HepG2 (cell line): ENCODE data around the gene PHF2. TPM values are rescaled to one million over a fixed set of nuclear protein-coding genes. Genes with fewer than 3 reads are reported as not detected.

Experiments used
- ATAC-seq: fragments of 200-7000 bp; cut with Tn5 transposase; 3 replicates; pipeline ENCODE4 v1.9.1; 2020; ENCODE audit warnings: mild to moderate bottlenecking, moderate library complexity
- BruUV-seq: library from RNA; stranded (reverse); fragments of 400-500 nt; replicated peaks from 2 replicates; lab custom pipeline; 2021; lab: Mats Ljungman, UMichigan
- CTCF ChIA-PET: fragments of 300-600 bp; formaldehyde crosslinking; extraction: SDS; loops from one replicate; lab custom pipeline; 2021; ENCODE audit warnings: low total read pairs, inconsistent platforms, low intra/inter-chr PET ratio; lab: Yijun Ruan, JAX
- POLR2A ChIA-PET: fragments of 350-600 bp; sonication (Branson Sonifier 250); formaldehyde crosslinking; loops from one replicate; lab custom pipeline; 2020; ENCODE audit warnings: antibody characterized with exemption, inconsistent platforms; lab: Yijun Ruan, JAX
- DNase-seq: peaks from one replicate; pipeline ENCODE4 v3.0.0-alpha.2; 2015; ENCODE audit warnings: low spot score
- FAIRE-seq: peaks from 3 replicates; lab custom pipeline; 2011; peaks lifted over from hg19 to GRCh38; lab: Jason Lieb, UNC
- H2AFZ ChIP-seq: one replicate; pipeline ENCODE4 v1.6.1; 2011; ENCODE audit warnings: low read length, inconsistent platforms
- H3K27ac ChIP-seq: fragments of 300-600 bp; 3 replicates; pipeline ENCODE4 v1.8.0; 2011; ENCODE audit warnings: mixed run types, mild to moderate bottlenecking, mixed read lengths, low read length, inconsistent platforms; ENCODE audit not compliant: insufficient read depth; ENCODE audit errors: extremely low read length
- H3K27me3 ChIP-seq, 2 experiments: fragments of 200-600 bp in 1 of 2; 2 replicates in 1 of 2; 3 replicates in 1 of 2; pipeline versions ENCODE4 v1.6.0 to v1.8.0; 2011; ENCODE audit warnings: low read length in 2 of 2, mild to moderate bottlenecking in 2 of 2, moderate library complexity in 2 of 2, inconsistent platforms in 1 of 2; ENCODE audit not compliant: insufficient read depth in 2 of 2, control insufficient read depth in 1 of 2
- H3K36me3 ChIP-seq, 2 experiments: fragments of 200-600 bp in 1 of 2; replicated peaks in 1 of 2; 2 replicates in 1 of 2; 3 replicates in 1 of 2; pipeline versions ENCODE4 v1.5.1 to v1.8.0; 2011; ENCODE audit warnings: low read length in 2 of 2, inconsistent platforms in 1 of 2; ENCODE audit not compliant: insufficient read depth in 2 of 2, control insufficient read depth in 1 of 2
- H3K4me1 ChIP-seq: 2 replicates; pipeline ENCODE4 v1.5.1; 2012; ENCODE audit warnings: low read length, inconsistent platforms; ENCODE audit not compliant: insufficient read depth
- H3K4me2 ChIP-seq: 2 replicates; pipeline ENCODE4 v1.6.0; 2011; ENCODE audit warnings: low read depth, low read length, inconsistent platforms
- H3K4me3 ChIP-seq, 3 experiments: fragments of 200-600 bp in 1 of 3; sonication (generic), shearing (Covaris generic) in 1 of 3; replicated peaks in 1 of 3; 2 replicates each; pipeline ENCODE4 v1.5.1; 2011 to 2016; ENCODE audit warnings: low read length in 3 of 3, inconsistent platforms in 2 of 3, low read depth in 2 of 3, mild to moderate bottlenecking in 2 of 3, control low read depth in 1 of 3, mixed read lengths in 1 of 3; ENCODE audit not compliant: insufficient read depth in 1 of 3
- H3K79me2 ChIP-seq: one replicate; pipeline ENCODE4 v1.6.1; 2011; ENCODE audit warnings: low read length, inconsistent platforms; ENCODE audit not compliant: insufficient read depth
- H3K9ac ChIP-seq: 2 replicates; pipeline ENCODE4 v1.6.0; 2011; ENCODE audit warnings: mild to moderate bottlenecking, low read depth, low read length, inconsistent platforms; ENCODE audit not compliant: insufficient read depth
- H3K9me3 ChIP-seq: 2 replicates; pipeline ENCODE4 v1.5.1; 2012; ENCODE audit warnings: mild to moderate bottlenecking, low read length
- H4K20me1 ChIP-seq: 2 replicates; pipeline ENCODE4 v1.6.0; 2011; ENCODE audit warnings: inconsistent platforms, mild to moderate bottlenecking, low read length, moderate library complexity; ENCODE audit not compliant: insufficient read depth
- CC2D1A ChIP-seq: sonication (generic); formaldehyde crosslinking; IDR thresholded peaks from 2 replicates; pipeline ENCODE4 v1.8.1; 2023; ENCODE audit warnings: mild to moderate bottlenecking, missing genetic modification reagents
- KLF16 ChIP-seq, 2 experiments: sonication (generic) in 1 of 2; formaldehyde crosslinking in 1 of 2; IDR thresholded peaks; 2 replicates each; pipeline versions ENCODE4 v1.6.1 to v1.8.0; 2016 to 2023; ENCODE audit warnings: missing genetic modification reagents in 2 of 2, missing compliant biosample characterization in 1 of 2
- NR2F1 ChIP-seq, 2 experiments: fragments of 450-650 bp in 1 of 2; formaldehyde crosslinking in 1 of 2; IDR thresholded peaks; 2 replicates each; pipeline versions ENCODE4 v1.5.0 to v1.6.1; 2016 to 2020; ENCODE audit warnings: mild to moderate bottlenecking in 1 of 2, missing compliant biosample characterization in 1 of 2, missing genetic modification reagents in 1 of 2, moderate library complexity in 1 of 2
- RNF2 ChIP-seq: fragments of 450-650 bp; conservative IDR thresholded peaks from 2 replicates; pipeline ENCODE4 v1.6.1; 2016; ENCODE audit warnings: low read depth
- SAP130 ChIP-seq: IDR thresholded peaks from 2 replicates; pipeline ENCODE4 v1.6.1; 2016; ENCODE audit warnings: low read depth
- STAT5B ChIP-seq: sonication (generic); formaldehyde crosslinking; IDR thresholded peaks from 2 replicates; pipeline ENCODE4 v1.4.0; 2020; ENCODE audit warnings: missing genetic modification reagents
- TBX2 ChIP-seq: sonication (generic); formaldehyde crosslinking; IDR thresholded peaks from 2 replicates; pipeline ENCODE4 v1.5.0; 2020; ENCODE audit warnings: missing genetic modification reagents, mild to moderate bottlenecking, borderline replicate concordance
- TEAD3 ChIP-seq: optimal IDR thresholded peaks from 2 replicates; pipeline ENCODE3; 2016; ENCODE audit warnings: borderline replicate concordance
- YEATS4 ChIP-seq: sonication (generic); formaldehyde crosslinking; IDR thresholded peaks from 2 replicates; pipeline ENCODE4 v1.4.0; 2020; ENCODE audit warnings: missing genetic modification reagents, borderline replicate concordance
- ZNF331 ChIP-seq: sonication (generic); formaldehyde crosslinking; IDR thresholded peaks from 2 replicates; pipeline ENCODE4 v1.4.0; 2020; ENCODE audit warnings: missing genetic modification reagents
- ZNF556 ChIP-seq: sonication (generic); formaldehyde crosslinking; IDR thresholded peaks from 2 replicates; pipeline ENCODE4 v1.4.0; 2020; ENCODE audit warnings: mild to moderate bottlenecking, missing genetic modification reagents, borderline replicate concordance
- WGBS: methylation state at CpG from one replicate; pipeline ENCODE4 v1.1.6; 2017; ENCODE audit warnings: low lambda C conversion rate; 5-methylcytosine and 5-hydroxymethylcytosine counted together
- in situ Hi-C: cut with HindIII; loops from 2 replicates; pipeline ENCODE4 v1.10.0; 2017; ENCODE audit warnings: low pct_unique_long_range_greater_than_20kb; ENCODE audit not compliant: extremely low pct_ligation_motif_present
- intact Hi-C: fragments of 100-400 bp; cut with micrococcal nuclease; formaldehyde crosslinking; loops from one replicate; pipeline ENCODE4 v1.10.0; 2022; ENCODE audit not compliant: unreplicated experiment
- polyA plus RNA-seq, 8 experiments: library from polyadenylated mRNA; depleted of rRNA in 3 of 8; stranded (reverse) in 7 of 8; unstranded in 1 of 8; fragments of >200 nt; fragmentation: Illumina TruSeq in 4 of 8; extraction: Trizol in 4 of 8; gene quantifications; 2 replicates each; pipeline versions ENCODE4 v1.2.1 to v1.2.3, GENCODE V29; 2011 to 2016; ENCODE audit warnings: low read depth in 4 of 8, missing spikeins in 1 of 8, mixed read lengths in 1 of 8; ENCODE audit not compliant: insufficient read depth in 1 of 8
- total RNA-seq, 5 experiments: library from RNA; depleted of rRNA; stranded (reverse); fragments of >200 nt; fragmentation: Illumina TruSeq; extraction: Trizol; gene quantifications; 2 replicates each; pipeline ENCODE4 v1.2.3, GENCODE V29; 2016; ENCODE audit warnings: low read depth in 1 of 5
- TF ChIP-seq, protein P1 (sequence below), 2 experiments: sonication (generic) in 1 of 2; formaldehyde crosslinking in 1 of 2; IDR thresholded peaks; 2 replicates each; pipeline versions ENCODE4 v1.4.0 to v1.6.1; 2016 to 2020; ENCODE audit warnings: borderline replicate concordance in 1 of 2, low read depth in 1 of 2, mild to moderate bottlenecking in 1 of 2, missing genetic modification reagents in 1 of 2
- TF ChIP-seq, protein P2 (sequence below): IDR thresholded peaks from 2 replicates; pipeline ENCODE4 v1.6.1; 2016; ENCODE audit warnings: missing biosample characterization, missing genetic modification reagents, low read depth
- TF ChIP-seq, protein P3 (sequence below), 2 experiments: sonication (generic) in 1 of 2; formaldehyde crosslinking in 1 of 2; IDR thresholded peaks; 2 replicates each; pipeline versions ENCODE4 v1.4.0 to v1.6.1; 2018 to 2020; ENCODE audit warnings: missing genetic modification reagents in 2 of 2, borderline replicate concordance in 1 of 2, low read depth in 1 of 2, mild to moderate bottlenecking in 1 of 2, missing biosample characterization in 1 of 2

PHF2 gene
- total and polyA plus RNA-seq, 2 of the 13 experiments (the other 11 are each of a cell fraction or from before 2014, with no cell fraction given): 6.6 to 9.1 TPM

DNA sequence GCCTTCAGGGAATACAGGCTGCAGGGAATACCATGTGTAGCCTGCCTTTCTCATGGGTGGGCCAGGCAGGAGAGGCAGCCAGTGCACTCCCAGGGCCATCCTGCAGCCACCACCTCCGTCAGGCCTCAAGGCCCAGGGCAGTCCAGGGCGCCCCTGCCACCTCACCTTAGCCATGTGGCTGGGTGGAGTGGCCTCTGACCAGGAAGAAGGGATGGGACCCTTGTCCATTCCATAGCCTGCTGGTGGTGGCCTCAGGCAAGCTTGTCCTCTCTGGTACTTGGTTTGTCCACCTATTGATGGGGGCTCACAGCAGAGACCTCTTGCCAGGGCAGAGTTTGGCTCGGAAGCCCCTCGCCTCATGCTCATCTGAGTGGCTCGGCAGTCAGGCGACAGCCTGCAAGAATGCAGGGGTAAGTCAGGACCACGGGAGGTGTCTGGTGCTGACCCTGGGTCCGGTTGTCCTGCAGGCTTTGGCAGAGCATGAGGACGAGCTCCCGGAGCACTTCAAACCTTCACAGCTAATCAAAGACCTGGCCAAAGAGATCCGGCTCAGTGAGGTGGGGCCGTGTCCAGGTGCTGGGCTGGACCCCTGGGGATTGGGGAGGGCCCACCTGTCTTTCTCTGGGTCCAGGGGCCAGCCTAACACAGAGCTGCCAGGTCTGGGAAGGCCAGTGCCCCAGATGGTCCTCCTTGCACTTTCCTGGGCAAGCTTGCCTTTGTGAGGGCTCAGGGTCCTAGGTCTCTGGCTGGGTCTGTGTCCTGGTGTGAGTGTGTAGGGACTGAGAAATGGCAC lies 82.9 kb downstream of the PHF2 start:
- BruUV-seq: no TSS peak
- Histone ChIP-seq H3K4me3 (no peak overlapping the region), H4K20me1 (no peaks in the 10 kb centered on the region), H3K9ac (no peak overlapping the region), H3K4me1 (no peaks in the 10 kb centered on the region), H3K79me2 (no peaks in the 10 kb centered on the region), H3K4me2 (no peak overlapping the region), H3K36me3 (peaks cover 3 to 9% of the 10 kb centered on the region in 2 experiments; a peak in 3 of 5 replicates), H3K27ac (no peak overlapping the region), H3K27me3 (no peaks in the 10 kb centered on the region), H3K9me3 (no peaks in the 10 kb centered on the region), H2AFZ (no peak overlapping the region)
- POLR2A ChIA-PET: no interaction called here
- DNase-seq (no peak), ATAC-seq (no peak), FAIRE-seq (no peak)
- 78% methylated on average over 2 of the region's 12 CpGs for WGBS
- in situ Hi-C loops: no loop called here
- CTCF ChIA-PET: no interaction called here
- intact Hi-C loops: no loop called here
- TF ChIP-seq ZNF331 (CRISPR knock-in tag) (no peak), SAP130 (CRISPR knock-in tag) (no peak), KLF16 (CRISPR knock-in tag; IDR thresholded peaks at IDR 0.05) (no peak), STAT5B (CRISPR knock-in tag) (no peak), CC2D1A (no peak), ZNF556 (CRISPR knock-in tag) (no peak), NR2F1 (CRISPR knock-in tag; IDR thresholded peaks at IDR 0.05) (no peak), TBX2 (CRISPR knock-in tag) (no peak), TEAD3 (CRISPR knock-in tag) (no peak), YEATS4 (CRISPR knock-in tag) (no peak), RNF2 (no peak)
- TF ChIP-seq, protein P1, sequence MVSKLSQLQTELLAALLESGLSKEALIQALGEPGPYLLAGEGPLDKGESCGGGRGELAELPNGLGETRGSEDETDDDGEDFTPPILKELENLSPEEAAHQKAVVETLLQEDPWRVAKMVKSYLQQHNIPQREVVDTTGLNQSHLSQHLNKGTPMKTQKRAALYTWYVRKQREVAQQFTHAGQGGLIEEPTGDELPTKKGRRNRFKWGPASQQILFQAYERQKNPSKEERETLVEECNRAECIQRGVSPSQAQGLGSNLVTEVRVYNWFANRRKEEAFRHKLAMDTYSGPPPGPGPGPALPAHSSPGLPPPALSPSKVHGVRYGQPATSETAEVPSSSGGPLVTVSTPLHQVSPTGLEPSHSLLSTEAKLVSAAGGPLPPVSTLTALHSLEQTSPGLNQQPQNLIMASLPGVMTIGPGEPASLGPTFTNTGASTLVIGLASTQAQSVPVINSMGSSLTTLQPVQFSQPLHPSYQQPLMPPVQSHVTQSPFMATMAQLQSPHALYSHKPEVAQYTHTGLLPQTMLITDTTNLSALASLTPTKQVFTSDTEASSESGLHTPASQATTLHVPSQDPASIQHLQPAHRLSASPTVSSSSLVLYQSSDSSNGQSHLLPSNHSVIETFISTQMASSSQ (IDR thresholded peaks at IDR 0.05; ENCODE audit: low read depth): no peak
- TF ChIP-seq, protein P1 (CRISPR knock-in tag; IDR thresholded peaks at IDR 0.05; ENCODE audit: borderline replicate concordance): no peak
- TF ChIP-seq, protein P2, sequence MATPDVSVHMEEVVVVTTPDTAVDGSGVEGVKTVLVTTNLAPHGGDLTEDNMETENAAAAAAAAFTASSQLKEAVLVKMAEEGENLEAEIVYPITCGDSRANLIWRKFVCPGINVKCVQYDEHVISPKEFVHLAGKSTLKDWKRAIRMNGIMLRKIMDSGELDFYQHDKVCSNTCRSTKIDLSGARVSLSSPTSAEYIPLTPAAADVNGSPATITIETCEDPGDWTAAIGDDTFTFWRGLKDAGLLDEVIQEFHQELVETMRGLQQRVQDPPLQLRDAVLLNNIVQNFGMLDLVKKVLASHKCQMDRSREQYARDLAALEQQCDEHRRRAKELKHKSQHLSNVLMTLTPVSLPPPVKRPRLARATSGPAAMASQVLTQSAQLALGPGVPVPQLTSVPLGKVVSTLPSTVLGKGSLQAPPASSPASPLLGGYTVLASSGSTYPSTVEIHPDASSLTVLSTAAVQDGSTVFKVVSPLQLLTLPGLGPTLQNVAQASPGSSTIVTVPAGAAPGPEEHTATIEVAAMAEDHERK (CRISPR knock-in tag): no peak
- TF ChIP-seq, protein P3, sequence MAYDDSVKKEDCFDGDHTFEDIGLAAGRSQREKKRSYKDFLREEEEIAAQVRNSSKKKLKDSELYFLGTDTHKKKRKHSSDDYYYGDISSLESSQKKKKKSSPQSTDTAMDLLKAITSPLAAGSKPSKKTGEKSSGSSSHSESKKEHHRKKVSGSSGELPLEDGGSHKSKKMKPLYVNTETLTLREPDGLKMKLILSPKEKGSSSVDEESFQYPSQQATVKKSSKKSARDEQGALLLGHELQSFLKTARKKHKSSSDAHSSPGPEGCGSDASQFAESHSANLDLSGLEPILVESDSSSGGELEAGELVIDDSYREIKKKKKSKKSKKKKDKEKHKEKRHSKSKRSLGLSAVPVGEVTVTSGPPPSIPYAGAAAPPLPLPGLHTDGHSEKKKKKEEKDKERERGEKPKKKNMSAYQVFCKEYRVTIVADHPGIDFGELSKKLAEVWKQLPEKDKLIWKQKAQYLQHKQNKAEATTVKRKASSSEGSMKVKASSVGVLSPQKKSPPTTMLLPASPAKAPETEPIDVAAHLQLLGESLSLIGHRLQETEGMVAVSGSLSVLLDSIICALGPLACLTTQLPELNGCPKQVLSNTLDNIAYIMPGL (CRISPR knock-in tag; IDR thresholded peaks at IDR 0.05; ENCODE audit: borderline replicate concordance in 1 of 2, low read depth in 1 of 2): no peak
